Psoas muscle (tissue), 8 donors: Measurements from ENCODE around the gene UNC5B. TPM values are rescaled to one million over a fixed set of nuclear protein-coding genes. Genes with fewer than 3 reads are reported as not detected.

ENCODE experiments used
- ATAC-seq, 4 donors: fragments of 200-7000 bp; cut with Tn5 transposase; one replicate each; pipeline ENCODE4 v1.9.1; 2020; ENCODE audit warnings: moderate library complexity in 3 of 4, mild to moderate bottlenecking in 2 of 4
- DNase-seq, 2 donors: peaks; one replicate each; pipeline ENCODE4 v3.0.0-alpha.2; 2020
- H3K27ac ChIP-seq: fragments of 200-600 bp; one replicate; pipeline ENCODE4 v1.8.0; 2022
- H3K27me3 ChIP-seq, 3 donors: fragments of 200-600 bp in 1 of 3; one replicate each; pipeline versions ENCODE4 v1.6.1 to v1.8.0; 2013 to 2022; ENCODE audit warnings: low read length in 2 of 3, mild to moderate bottlenecking in 2 of 3, moderate library complexity in 1 of 3; ENCODE audit not compliant: insufficient read depth in 3 of 3
- H3K36me3 ChIP-seq, 2 donors: fragments of 200-600 bp in 1 of 2; one replicate each; pipeline versions ENCODE4 v1.6.1 to v1.8.0; 2013 to 2022; ENCODE audit warnings: low read depth in 1 of 2, mild to moderate bottlenecking in 1 of 2, moderate library complexity in 1 of 2; ENCODE audit not compliant: insufficient read depth in 1 of 2
- H3K4me1 ChIP-seq: fragments of 200-600 bp; one replicate; pipeline ENCODE4 v1.8.0; 2022
- H3K4me3 ChIP-seq: fragments of 200-600 bp; one replicate; pipeline ENCODE4 v1.8.0; 2022; ENCODE audit warnings: mild to moderate bottlenecking
- H3K9me3 ChIP-seq: fragments of 200-600 bp; one replicate; pipeline ENCODE4 v1.8.0; 2022
- CTCF ChIP-seq: fragments of 200-600 bp; IDR thresholded peaks from one replicate; pipeline ENCODE4 v1.8.0; 2022; ENCODE audit warnings: antibody characterized with exemption
- WGBS, 3 donors: extraction: QIAGEN DNeasy Blood & Tissue Kit; methylation state at CpG; one replicate each; pipeline versions ENCODE4 v1.1.6 to v1.1.7; 2013; 5-methylcytosine and 5-hydroxymethylcytosine counted together
- intact Hi-C, 2 donors: fragments of 100-400 bp; cut with DNase I; formaldehyde crosslinking; loops; one replicate each; pipeline versions ENCODE4 v1.11.0 to v1.14.2; 2022
- polyA plus RNA-seq, 3 donors: library from polyadenylated mRNA; stranded (reverse); fragments of 200-250 nt; gene quantifications; one replicate each; pipeline ENCODE4 v1.2.3, GENCODE V29; 2013
- total RNA-seq, 4 donors: library from RNA; stranded (reverse); fragmentation: NEBNext Ultra II Directional in 2 of 4; extraction: Animal tissue kit (Norgen Biotek cat#: 25700) in 2 of 4; gene quantifications; one replicate each; pipeline versions ENCODE4 v1.2.1 to v1.2.4, GENCODE V29; 2021 to 2023
- donor health status: healthy with polysubstance abuse.
- donor health status: DM: no; HTN: no; CAD: no; lungs with moderate emphysema.
- donor health status: Bipolar disorder and iron deficiency.
- donor health status: healthy.
- donor health status: DM: yes; HTN: yes; CAD: no.
- donor health status: DM: no; HTN: no; CAD: no.
- donor health status: DM: no; HTN: no; CAD: no.
- donor health status: DM: yes; HTN: yes; CAD: no.

Gene UNC5B
- total and polyA plus RNA-seq, 7 donors, result 0.65 to 5.7 (median 1.3) TPM

GRCh38 chr10:71204746-71205145, 7.6 kb upstream of the UNC5B start:
- Histone ChIP-seq H3K4me3 (no peak overlapping the region), H3K27me3 (no peaks in the 10 kb centered on the region), H3K9me3 (no peaks in the 10 kb centered on the region), H3K36me3 (no peaks in the 10 kb centered on the region), H3K27ac (no peak overlapping the region), H3K4me1 (no peaks in the 10 kb centered on the region)
- DNase-seq (no peak), ATAC-seq (no peak)
- intact Hi-C loops, result loop anchor here (5.0 kb wide), 2 partner anchors 277 to 297 kb away; no protein-coding TSS in a partner anchor
- 30 to 67% (median 40%) methylated on average over 2 of the region's 2 CpGs for WGBS, 3 donors
- TF ChIP-seq CTCF, result no peak

- 75 to 83% (median 80%) methylated on average over 4 of the region's 4 CpGs for WGBS, 3 donors
Observed at GRCh38 chr10:71205468-71205867, 6.9 kb upstream of the UNC5B start.

GRCh38 chr10:71206911-71207310, 5.5 kb upstream of the UNC5B start:
- no peak for ATAC-seq
- no peak for TF ChIP-seq CTCF
- WGBS, 3 donors, result 81 to 87% (median 85%) methylated on average over 1 of the region's 1 CpG

More at GRCh38 chr10:71205468-71205867, 6.9 kb upstream of the UNC5B start:
- ATAC-seq (no peak), DNase-seq (no peak)
- H3K9me3 ChIP-seq, result no peaks in the 10 kb centered on the region
- no peak overlapping the region for H3K27ac ChIP-seq
- no peaks in the 10 kb centered on the region for H3K36me3 ChIP-seq
- intact Hi-C loops, result loop anchor here (5.0 kb wide), 2 partner anchors 278 to 298 kb away; no protein-coding TSS in a partner anchor
- H3K4me1 ChIP-seq, result no peaks in the 10 kb centered on the region
- no peak overlapping the region for H3K4me3 ChIP-seq
- no peak for TF ChIP-seq CTCF
- H3K27me3 ChIP-seq, result peaks cover 0 to 2% (median 0%) of the 10 kb centered on the region in 3 donors

GRCh38 chr10:71207578-71207977, 4.8 kb upstream of the UNC5B start:
- ATAC-seq (no peak), DNase-seq (no peak)
- Histone ChIP-seq H3K4me1 (no peaks in the 10 kb centered on the region), H3K9me3 (no peaks in the 10 kb centered on the region), H3K27me3 (peaks cover 0 to 2% (median 0%) of the 10 kb centered on the region in 3 donors), H3K4me3 (no peak overlapping the region), H3K36me3 (no peaks in the 10 kb centered on the region), H3K27ac (no peak overlapping the region)
- intact Hi-C loops, result loop anchor here (5.0 kb wide), 2 partner anchors 280 to 300 kb away; no protein-coding TSS in a partner anchor
- TF ChIP-seq CTCF, result no peak

More at GRCh38 chr10:71206911-71207310, 5.5 kb upstream of the UNC5B start:
- intact Hi-C loops, result loop anchor here (5.0 kb wide), 2 partner anchors 280 to 300 kb away; no protein-coding TSS in a partner anchor
- Histone ChIP-seq H3K4me1 (no peaks in the 10 kb centered on the region), H3K9me3 (no peaks in the 10 kb centered on the region), H3K4me3 (no peak overlapping the region), H3K27ac (no peak overlapping the region), H3K36me3 (no peaks in the 10 kb centered on the region), H3K27me3 (peaks cover 0 to 2% (median 0%) of the 10 kb centered on the region in 3 donors)
- no peak for DNase-seq

GRCh38 chr10:71209352-71209715, 3.0 kb upstream of the UNC5B start:
- intact Hi-C loops, result loop anchor here (1.0 to 5.0 kb wide), 3 partner anchors 282 to 302 kb away; no protein-coding TSS in a partner anchor
- peaks cover 0 to 2% (median 0%) of the 10 kb centered on the region in 3 donors for H3K27me3 ChIP-seq
- H3K9me3 ChIP-seq, result no peaks in the 10 kb centered on the region
- 40 to 49% (median 45%) methylated on average over 4 of the region's 4 CpGs for WGBS, 3 donors
- H3K36me3 ChIP-seq, result no peaks in the 10 kb centered on the region
- no peak for TF ChIP-seq CTCF
- ATAC-seq (no peak), DNase-seq (no peak)
- no peak overlapping the region for H3K4me3 ChIP-seq
- peaks cover 4% of the 10 kb centered on the region for H3K4me1 ChIP-seq
- H3K27ac ChIP-seq, result no peak overlapping the region
